ENCODE measurements around the gene KLHL15. TPM values are rescaled to one million over a fixed set of nuclear protein-coding genes. Genes with fewer than 3 reads are reported as not detected.

Gene KLHL15
- total and polyA plus RNA-seq, 4 donors, result 7.4 to 28.0 (median 13.1) TPM

DNA sequence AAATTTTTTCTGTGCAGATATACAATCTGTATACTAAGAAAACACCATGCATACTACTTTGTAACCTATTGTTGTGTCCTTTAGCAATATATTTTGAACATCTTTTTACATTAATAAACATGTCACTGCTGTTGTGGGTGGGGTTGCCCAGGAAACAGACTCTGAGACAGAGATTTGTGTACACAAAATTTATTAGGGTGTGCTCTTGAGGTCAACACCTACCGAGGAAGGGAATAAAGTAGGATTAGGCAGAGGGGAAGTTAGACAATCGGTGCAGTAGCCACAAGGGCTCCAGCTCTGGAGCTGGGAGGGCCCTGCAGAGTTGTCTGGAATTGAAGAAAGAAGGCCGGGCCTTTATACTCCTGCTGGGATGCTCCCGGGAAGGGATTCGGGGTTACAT is 62.8 kb downstream of the KLHL15 start:
- Histone ChIP-seq H3K36me3 (ENCODE audit: control insufficient read depth, insufficient read depth, low read length) (no peaks in the 10 kb centered on the region), H3K27ac (ENCODE audit: low read depth, low read length) (no peak overlapping the region), H3K4me3 (ENCODE audit: low read depth, low read length) (no peak overlapping the region), H3K9me3 (ENCODE audit: control insufficient read depth, insufficient read depth, low read length) (peaks cover 1% of the 10 kb centered on the region), H3K4me1 (ENCODE audit: control insufficient read depth, insufficient read depth, low read length) (peaks cover 4% of the 10 kb centered on the region), H3K27me3 (ENCODE audit: control insufficient read depth, insufficient read depth, low read length) (peaks cover 8% of the 10 kb centered on the region)
- 35% methylated on average over 5 of the region's 5 CpGs for WGBS (ENCODE audit: insufficient coverage)
- no peak for DNase-seq (ENCODE audit: low read depth in 4 of 6, low spot score in 6 of 6)

GRCh38 chrX:23959781-23960180 is 67.2 kb downstream of the KLHL15 start:
- no peak overlapping the region for H3K4me3 ChIP-seq (ENCODE audit: low read depth, low read length)
- DNase-seq (ENCODE audit: low read depth in 4 of 6, low spot score in 6 of 6), result no peak
- WGBS (ENCODE audit: insufficient coverage), result 93% methylated on average over 2 of the region's 3 CpGs
- peaks cover 4% of the 10 kb centered on the region for H3K4me1 ChIP-seq (ENCODE audit: control insufficient read depth, insufficient read depth, low read length)
- H3K27me3 ChIP-seq (ENCODE audit: control insufficient read depth, insufficient read depth, low read length), result peaks cover 4% of the 10 kb centered on the region
- peaks cover 1% of the 10 kb centered on the region for H3K9me3 ChIP-seq (ENCODE audit: control insufficient read depth, insufficient read depth, low read length)
- H3K27ac ChIP-seq (ENCODE audit: low read depth, low read length), result no peak overlapping the region
- no peaks in the 10 kb centered on the region for H3K36me3 ChIP-seq (ENCODE audit: control insufficient read depth, insufficient read depth, low read length)

- WGBS (ENCODE audit: insufficient coverage), result 44% methylated on average over 1 of the region's 4 CpGs
- Histone ChIP-seq H3K36me3 (ENCODE audit: control insufficient read depth, insufficient read depth, low read length) (no peaks in the 10 kb centered on the region), H3K27ac (ENCODE audit: low read depth, low read length) (no peak overlapping the region), H3K27me3 (ENCODE audit: control insufficient read depth, insufficient read depth, low read length) (peaks cover 6% of the 10 kb centered on the region), H3K4me1 (ENCODE audit: control insufficient read depth, insufficient read depth, low read length) (no peaks in the 10 kb centered on the region), H3K9me3 (ENCODE audit: control insufficient read depth, insufficient read depth, low read length) (no peaks in the 10 kb centered on the region), H3K4me3 (ENCODE audit: low read depth, low read length) (no peak overlapping the region)
- no peak for DNase-seq (ENCODE audit: low read depth in 4 of 6, low spot score in 6 of 6)
Measured at GRCh38 chrX:23954396-23954795, 72.6 kb downstream of the KLHL15 start.

GRCh38 chrX:23953908-23954269 is 73.1 kb downstream of the KLHL15 start:
- no peak overlapping the region for H3K4me3 ChIP-seq (ENCODE audit: low read depth, low read length)
- H3K36me3 ChIP-seq (ENCODE audit: control insufficient read depth, insufficient read depth, low read length), result no peaks in the 10 kb centered on the region
- no peaks in the 10 kb centered on the region for H3K9me3 ChIP-seq (ENCODE audit: control insufficient read depth, insufficient read depth, low read length)
- no peak for DNase-seq (ENCODE audit: low read depth in 4 of 6, low spot score in 6 of 6)
- WGBS (ENCODE audit: insufficient coverage), result no CpG with 5 or more reads among the region's 11 CpGs
- H3K27ac ChIP-seq (ENCODE audit: low read depth, low read length), result no peak overlapping the region
- H3K4me1 ChIP-seq (ENCODE audit: control insufficient read depth, insufficient read depth, low read length), result no peaks in the 10 kb centered on the region
- H3K27me3 ChIP-seq (ENCODE audit: control insufficient read depth, insufficient read depth, low read length), result peaks cover 6% of the 10 kb centered on the region

DNA sequence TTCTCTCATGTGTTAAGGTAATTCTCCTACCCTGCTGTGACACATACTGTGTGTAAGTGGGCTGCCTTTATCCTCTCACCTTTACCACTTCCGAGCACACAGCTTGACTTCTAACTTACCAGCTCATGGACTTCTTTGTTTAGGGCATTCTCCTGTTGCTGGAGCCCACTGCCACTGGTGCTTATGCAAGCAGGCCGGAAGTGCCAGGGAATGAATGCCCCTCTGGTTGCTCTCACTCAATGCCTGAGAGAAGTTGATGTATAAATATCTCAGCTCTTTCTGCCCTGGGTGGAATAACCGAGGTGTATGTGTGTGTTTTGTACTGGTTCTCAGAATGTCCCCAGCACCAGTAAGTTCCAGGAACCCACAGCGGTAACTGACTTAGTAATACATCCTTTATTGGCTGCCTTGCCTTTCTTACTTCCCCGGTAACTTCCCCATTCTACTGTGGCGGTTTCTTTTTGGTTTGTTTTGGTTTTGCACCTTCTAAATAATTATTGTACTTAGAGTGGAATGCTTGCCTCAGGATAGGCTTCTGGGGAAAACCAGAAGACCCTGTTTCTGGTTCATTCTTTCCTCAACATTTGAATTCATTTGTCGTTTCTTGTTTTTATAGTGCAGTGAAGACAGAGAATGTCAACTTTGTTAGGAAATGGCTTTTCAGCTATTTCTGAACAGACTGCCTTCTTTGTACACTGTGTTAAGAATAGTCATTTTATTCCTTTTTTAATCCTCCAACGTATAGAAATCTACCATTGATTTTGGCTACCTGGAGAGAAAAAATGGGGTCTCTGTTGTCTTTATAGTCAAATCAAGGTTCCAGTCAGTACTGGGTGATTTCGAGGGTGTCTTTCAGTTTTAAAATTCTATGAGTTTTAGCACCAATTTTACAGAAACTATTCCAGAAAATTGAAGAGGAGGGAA is 73.7 kb downstream of the KLHL15 start:
- Histone ChIP-seq H3K4me3 (ENCODE audit: low read depth, low read length) (no peak overlapping the region), H3K9me3 (ENCODE audit: control insufficient read depth, insufficient read depth, low read length) (no peaks in the 10 kb centered on the region), H3K36me3 (ENCODE audit: control insufficient read depth, insufficient read depth, low read length) (no peaks in the 10 kb centered on the region), H3K27me3 (ENCODE audit: control insufficient read depth, insufficient read depth, low read length) (peaks cover 8% of the 10 kb centered on the region), H3K4me1 (ENCODE audit: control insufficient read depth, insufficient read depth, low read length) (no peaks in the 10 kb centered on the region), H3K27ac (ENCODE audit: low read depth, low read length) (no peak overlapping the region)
- WGBS (ENCODE audit: insufficient coverage), result 61% methylated on average over 3 of the region's 9 CpGs
- no peak for DNase-seq (ENCODE audit: low read depth in 4 of 6, low spot score in 6 of 6)

DNA sequence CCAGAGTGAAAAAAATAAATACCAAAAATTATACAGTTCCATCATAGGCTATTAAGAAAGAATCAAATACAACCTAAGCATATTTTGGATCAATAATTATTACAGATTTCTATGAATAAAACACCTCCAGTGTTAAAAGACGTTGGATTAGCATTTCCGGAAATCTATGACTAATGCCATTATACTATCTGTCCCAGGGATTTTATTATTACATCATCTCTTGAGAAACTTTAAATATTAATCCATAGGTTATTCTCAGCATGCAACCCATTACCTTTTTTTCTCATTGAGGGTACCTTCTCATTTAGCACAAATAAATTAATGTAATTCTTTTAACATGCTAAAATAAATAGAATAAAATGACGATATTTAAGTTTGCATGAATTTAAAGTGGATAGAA is 74.6 kb downstream of the KLHL15 start:
- Histone ChIP-seq H3K4me3 (ENCODE audit: low read depth, low read length) (no peak overlapping the region), H3K27ac (ENCODE audit: low read depth, low read length) (no peak overlapping the region), H3K27me3 (ENCODE audit: control insufficient read depth, insufficient read depth, low read length) (peaks cover 8% of the 10 kb centered on the region), H3K36me3 (ENCODE audit: control insufficient read depth, insufficient read depth, low read length) (no peaks in the 10 kb centered on the region), H3K4me1 (ENCODE audit: control insufficient read depth, insufficient read depth, low read length) (no peaks in the 10 kb centered on the region), H3K9me3 (ENCODE audit: control insufficient read depth, insufficient read depth, low read length) (no peaks in the 10 kb centered on the region)
- no CpG with 5 or more reads among the region's 3 CpGs for WGBS (ENCODE audit: insufficient coverage)
- no peak for DNase-seq (ENCODE audit: low read depth in 4 of 6, low spot score in 6 of 6)

- H3K27me3 ChIP-seq (ENCODE audit: control insufficient read depth, insufficient read depth, low read length), result peaks cover 10% of the 10 kb centered on the region
- no peak overlapping the region for H3K27ac ChIP-seq (ENCODE audit: low read depth, low read length)
- H3K4me1 ChIP-seq (ENCODE audit: control insufficient read depth, insufficient read depth, low read length), result no peaks in the 10 kb centered on the region
- H3K9me3 ChIP-seq (ENCODE audit: control insufficient read depth, insufficient read depth, low read length), result no peaks in the 10 kb centered on the region
- DNase-seq (ENCODE audit: low read depth in 4 of 6, low spot score in 6 of 6), result no peak
- no peak overlapping the region for H3K4me3 ChIP-seq (ENCODE audit: low read depth, low read length)
- H3K36me3 ChIP-seq (ENCODE audit: control insufficient read depth, insufficient read depth, low read length), result no peaks in the 10 kb centered on the region
- no CpG with 5 or more reads among the region's 1 CpG for WGBS (ENCODE audit: insufficient coverage)
Measured at GRCh38 chrX:23945206-23945605, 81.8 kb downstream of the KLHL15 start.

DNA sequence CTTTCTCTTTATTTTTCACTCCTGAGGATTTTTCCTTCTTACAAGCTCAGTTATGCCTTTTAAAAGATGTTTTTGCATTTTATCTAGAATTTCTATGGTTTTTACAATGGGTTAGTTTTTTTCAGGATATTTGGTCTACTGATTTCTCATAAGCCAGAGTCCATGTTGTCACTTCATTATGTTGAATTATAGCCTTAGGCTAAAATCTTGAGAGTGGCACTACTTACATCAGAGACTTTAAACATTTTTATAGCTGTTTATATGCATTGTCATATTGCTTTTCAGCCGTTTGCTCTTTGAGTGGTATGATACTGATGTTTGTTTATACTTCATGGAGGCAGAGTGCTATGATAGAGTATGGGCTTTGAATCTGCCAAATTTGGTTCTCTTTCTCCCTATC is 82.8 kb downstream of the KLHL15 start:
- Histone ChIP-seq H3K9me3 (ENCODE audit: control insufficient read depth, insufficient read depth, low read length) (no peaks in the 10 kb centered on the region), H3K4me1 (ENCODE audit: control insufficient read depth, insufficient read depth, low read length) (no peaks in the 10 kb centered on the region), H3K4me3 (ENCODE audit: low read depth, low read length) (no peak overlapping the region), H3K27me3 (ENCODE audit: control insufficient read depth, insufficient read depth, low read length) (peaks cover 10% of the 10 kb centered on the region), H3K27ac (ENCODE audit: low read depth, low read length) (no peak overlapping the region), H3K36me3 (ENCODE audit: control insufficient read depth, insufficient read depth, low read length) (no peaks in the 10 kb centered on the region)
- DNase-seq (ENCODE audit: low read depth in 4 of 6, low spot score in 6 of 6), result no peak
- WGBS (ENCODE audit: insufficient coverage), result no CpG with 5 or more reads among the region's 1 CpG

- no peak overlapping the region for H3K4me3 ChIP-seq (ENCODE audit: low read depth, low read length)
- WGBS (ENCODE audit: insufficient coverage), result no CpG with 5 or more reads among the region's 1 CpG
- H3K9me3 ChIP-seq (ENCODE audit: control insufficient read depth, insufficient read depth, low read length), result no peaks in the 10 kb centered on the region
- H3K36me3 ChIP-seq (ENCODE audit: control insufficient read depth, insufficient read depth, low read length), result no peaks in the 10 kb centered on the region
- DNase-seq (ENCODE audit: low read depth in 4 of 6, low spot score in 6 of 6), result no peak
- no peak overlapping the region for H3K27ac ChIP-seq (ENCODE audit: low read depth, low read length)
- peaks cover 8% of the 10 kb centered on the region for H3K27me3 ChIP-seq (ENCODE audit: control insufficient read depth, insufficient read depth, low read length)
- H3K4me1 ChIP-seq (ENCODE audit: control insufficient read depth, insufficient read depth, low read length), result no peaks in the 10 kb centered on the region
Measured at GRCh38 chrX:23939203-23939602, 87.8 kb downstream of the KLHL15 start.

DNA sequence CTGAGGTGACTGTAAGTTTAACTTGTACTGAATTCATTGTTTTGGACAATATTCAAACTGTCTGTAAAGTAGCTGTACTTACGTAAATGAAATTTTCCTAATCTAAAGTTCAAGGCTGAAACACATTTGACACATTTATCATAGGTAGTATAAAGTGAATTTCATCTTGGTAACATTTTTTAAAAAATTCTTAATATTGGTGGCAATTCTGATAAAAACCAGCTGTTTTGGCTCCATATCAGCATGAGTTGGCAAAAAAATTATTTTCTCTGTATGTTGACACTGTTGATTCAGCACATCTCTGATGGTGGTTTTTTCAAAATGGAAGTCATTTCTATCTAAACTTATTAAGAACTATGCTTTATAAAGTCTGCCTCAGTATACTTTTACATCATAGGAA is 88.3 kb downstream of the KLHL15 start:
- no CpG with 5 or more reads among the region's 1 CpG for WGBS (ENCODE audit: insufficient coverage)

More for the DNA sequence above, 88.3 kb downstream of the KLHL15 start:
- Histone ChIP-seq H3K9me3 (ENCODE audit: control insufficient read depth, insufficient read depth, low read length) (no peaks in the 10 kb centered on the region), H3K27me3 (ENCODE audit: control insufficient read depth, insufficient read depth, low read length) (peaks cover 5% of the 10 kb centered on the region), H3K27ac (ENCODE audit: low read depth, low read length) (no peak overlapping the region), H3K36me3 (ENCODE audit: control insufficient read depth, insufficient read depth, low read length) (no peaks in the 10 kb centered on the region), H3K4me3 (ENCODE audit: low read depth, low read length) (no peak overlapping the region), H3K4me1 (ENCODE audit: control insufficient read depth, insufficient read depth, low read length) (no peaks in the 10 kb centered on the region)
- DNase-seq (ENCODE audit: low read depth in 4 of 6, low spot score in 6 of 6), result no peak
